GM21825 (cell line): Measurements from ENCODE around the gene SNX9.

Experiments used
- ATAC-seq: cut with Tn5 transposase; IDR thresholded peaks from one replicate; pipeline ENCODE4 v1.9.1; 2021; ENCODE audit warnings: mild to moderate bottlenecking, moderate library complexity; ENCODE audit not compliant: unreplicated experiment

The SNX9 gene

DNA sequence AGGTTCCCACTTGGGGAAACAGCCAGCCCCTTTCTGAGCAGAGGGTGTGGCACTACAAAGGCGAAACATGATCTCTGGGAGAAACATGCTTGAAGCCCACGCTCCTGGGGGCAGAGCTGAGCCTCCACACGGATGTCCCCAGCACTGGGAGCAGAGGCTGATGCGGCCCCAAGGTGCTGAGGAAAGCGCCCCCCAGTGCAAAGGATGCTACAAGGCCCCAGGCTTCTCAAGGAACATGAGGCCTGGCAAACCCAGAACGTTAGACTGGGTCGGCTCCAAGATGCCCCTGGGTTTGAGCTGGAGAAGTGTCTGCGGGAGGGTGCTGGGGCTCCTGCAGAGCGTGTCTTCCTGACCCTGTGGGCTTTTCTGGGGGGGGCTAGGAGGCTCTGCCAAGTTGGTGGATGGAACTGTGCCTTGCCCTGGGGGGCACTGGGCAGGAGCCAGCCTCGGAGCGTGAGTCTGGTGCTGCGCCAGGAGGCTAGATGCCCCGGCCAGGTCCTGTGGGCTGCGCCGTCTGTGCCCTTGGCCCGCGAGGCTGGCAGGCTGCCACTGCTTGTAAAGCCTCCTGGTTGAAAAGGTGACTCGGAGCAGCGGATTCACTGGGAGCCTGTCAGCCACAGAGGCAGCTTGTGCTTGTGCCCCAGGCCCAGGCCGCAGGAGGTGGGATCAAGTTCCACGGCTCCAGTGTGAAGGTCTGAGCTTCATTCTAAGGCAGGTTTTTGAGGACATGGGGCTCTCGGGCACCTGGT lies 166.7 kb downstream of the SNX9 start:
- ATAC-seq = no peak

DNA sequence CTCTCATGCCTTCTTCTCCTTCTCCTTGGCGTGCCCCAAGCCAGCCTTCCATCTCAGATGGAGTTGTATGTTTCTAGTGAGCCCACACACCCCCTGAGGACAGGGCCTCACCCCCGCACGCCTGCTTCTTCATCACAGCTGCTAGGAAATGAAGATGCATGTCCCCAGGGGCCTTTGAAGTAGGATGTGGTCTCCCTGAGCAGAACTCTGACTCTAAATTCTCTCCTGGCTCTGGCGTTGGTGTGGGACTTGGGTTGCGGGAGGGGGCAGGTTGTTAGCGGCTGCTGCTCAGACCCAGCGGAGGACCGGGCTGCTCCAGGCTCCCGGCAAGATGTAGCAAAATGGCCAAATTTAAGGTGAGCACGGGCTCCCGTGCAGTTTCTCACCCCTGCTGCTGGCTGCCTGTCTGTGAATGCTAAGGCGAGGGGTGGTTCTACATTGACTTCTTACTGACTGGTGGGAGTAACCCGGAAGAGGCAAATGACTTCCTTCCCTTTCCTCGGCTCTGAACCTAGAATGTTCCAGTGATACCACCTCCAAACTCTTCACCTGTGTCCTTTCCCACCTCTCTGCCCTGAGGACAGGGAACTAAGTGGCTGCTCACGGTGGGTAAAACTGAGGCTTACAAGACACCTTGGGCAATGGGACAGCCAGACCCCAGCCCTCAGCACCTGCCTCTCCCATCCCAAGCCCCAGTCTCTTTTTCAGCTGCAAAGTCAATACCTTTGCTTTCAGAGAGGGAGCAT lies 167.4 kb downstream of the SNX9 start:
- ATAC-seq = peak; percentile 68

DNA sequence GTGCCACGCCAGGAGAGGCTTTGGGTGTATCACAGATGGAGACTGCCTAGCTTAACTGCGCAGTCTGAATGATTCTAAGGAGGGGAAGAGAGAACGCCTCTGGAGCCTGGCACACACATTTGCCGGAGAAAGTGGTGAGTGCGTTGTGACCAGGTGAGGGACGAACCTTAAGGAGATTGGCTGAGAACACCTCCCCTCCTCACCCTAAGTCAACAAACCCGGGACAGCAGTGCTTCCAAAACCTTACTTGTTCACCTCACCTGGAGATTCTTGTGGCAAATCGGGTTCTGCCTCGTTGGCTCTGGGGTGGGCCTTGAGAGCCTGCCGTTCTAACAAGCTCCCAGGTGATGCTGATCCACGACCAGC lies 168.0 kb downstream of the SNX9 start:
- ATAC-seq = no peak

DNA sequence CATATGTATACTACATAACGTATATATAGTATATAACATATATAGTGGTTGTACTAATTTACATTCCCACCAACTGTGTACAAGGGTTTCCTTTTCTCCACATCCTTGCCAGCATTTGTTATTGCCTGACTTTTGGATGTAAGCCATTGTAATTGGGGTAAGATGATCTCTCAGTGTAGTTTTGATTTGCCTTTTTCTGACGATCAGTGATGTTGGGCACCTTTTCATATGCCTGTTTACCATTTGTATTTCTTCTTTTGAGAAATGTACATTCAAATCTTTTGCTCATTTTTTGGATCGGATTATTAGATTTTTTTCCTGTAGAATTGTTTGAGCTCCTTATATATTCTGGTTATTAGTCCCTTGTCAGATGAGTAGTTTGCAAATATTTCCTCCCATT lies 170.0 kb downstream of the SNX9 start:
- no peak for ATAC-seq

DNA sequence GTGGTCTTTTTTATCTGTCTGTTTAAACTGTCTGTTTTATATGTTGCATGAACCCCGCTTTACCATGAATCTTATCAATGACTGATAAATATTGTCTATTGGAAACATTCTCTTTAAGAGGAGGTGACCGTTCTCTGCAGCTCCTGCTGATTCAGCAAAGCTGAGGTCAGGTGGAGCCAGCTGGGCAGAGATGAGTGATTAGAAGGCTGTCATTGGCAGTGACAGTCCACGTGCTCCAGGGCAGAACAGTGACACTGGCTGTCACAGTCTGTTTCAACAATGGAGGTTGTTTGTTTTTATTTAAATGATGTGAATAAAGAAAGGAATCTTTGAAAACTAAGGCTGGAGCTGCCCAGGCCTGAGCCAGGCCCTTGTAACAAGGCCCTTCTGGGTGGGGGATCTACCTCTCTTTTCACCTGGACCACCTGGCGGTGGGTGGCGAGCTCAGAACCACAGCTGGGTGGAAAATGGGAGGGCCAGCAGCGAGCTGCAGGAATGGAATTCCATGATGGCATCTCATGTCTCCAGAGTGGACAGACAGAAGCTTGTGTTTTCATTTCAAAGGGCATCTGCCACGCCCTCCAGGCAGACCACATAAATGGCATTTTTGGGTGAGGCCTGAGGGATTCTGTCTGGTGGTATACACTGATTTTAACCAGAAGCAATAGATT lies 171.2 kb downstream of the SNX9 start:
- ATAC-seq = no peak
